ENCODE measurements around the gene PLXNA4.

Gene PLXNA4

DNA sequence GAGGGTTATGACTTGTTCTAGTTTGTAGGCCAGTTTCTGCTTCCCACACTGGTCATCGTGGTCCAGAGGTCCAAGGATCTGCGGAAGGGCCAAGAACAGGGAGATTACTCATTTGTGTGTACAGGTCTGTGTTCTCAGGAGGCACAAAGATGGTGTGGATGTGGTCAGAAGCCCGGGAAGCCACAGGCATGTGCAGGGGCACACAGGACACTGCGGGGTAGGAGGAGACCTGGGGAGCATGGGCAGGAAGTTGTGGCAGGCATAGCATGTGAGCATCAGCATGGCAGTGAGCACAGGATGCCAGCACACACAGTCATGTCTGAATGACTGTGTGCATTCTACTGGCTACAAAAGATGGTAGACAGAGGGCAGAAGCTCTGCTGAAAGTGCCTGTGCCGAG is 445.8 kb downstream of the PLXNA4 start:
- no peak for FAIRE-seq

DNA sequence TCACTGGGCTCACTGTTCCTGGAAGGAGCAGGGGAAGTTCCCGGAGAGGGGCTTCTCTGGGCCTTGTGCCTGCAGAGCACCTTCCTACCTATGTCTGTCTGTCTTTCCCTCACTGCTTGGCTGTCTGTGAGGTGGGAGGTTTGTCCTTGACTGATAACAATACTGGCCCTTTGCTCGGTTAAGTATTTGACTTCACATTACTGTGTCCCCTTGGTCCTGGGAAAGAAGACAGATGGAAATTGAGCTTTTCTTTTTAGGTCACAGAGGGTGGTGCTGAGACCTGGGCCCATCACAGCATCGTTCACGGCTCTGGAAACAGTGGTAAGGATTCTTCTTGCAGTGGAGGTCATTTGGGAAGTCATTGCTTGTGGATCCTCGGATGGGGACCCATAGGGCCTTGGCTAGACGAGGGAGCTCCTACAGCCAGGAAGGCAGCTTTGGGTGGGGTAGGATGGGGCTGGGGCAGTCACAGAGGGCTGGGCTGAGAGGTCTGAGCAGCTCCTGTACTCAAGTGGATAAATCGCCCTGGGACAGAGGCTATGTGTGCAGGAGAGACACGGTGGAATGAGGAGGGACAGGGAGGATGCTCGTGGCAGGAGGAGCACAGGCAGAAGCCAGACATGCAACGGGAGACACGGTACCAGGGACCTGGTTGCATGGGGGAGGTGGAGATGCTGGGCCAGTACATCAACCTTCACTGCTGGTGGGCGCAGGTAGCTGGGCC is 450.2 kb downstream of the PLXNA4 start:
- no peak for FAIRE-seq

DNA sequence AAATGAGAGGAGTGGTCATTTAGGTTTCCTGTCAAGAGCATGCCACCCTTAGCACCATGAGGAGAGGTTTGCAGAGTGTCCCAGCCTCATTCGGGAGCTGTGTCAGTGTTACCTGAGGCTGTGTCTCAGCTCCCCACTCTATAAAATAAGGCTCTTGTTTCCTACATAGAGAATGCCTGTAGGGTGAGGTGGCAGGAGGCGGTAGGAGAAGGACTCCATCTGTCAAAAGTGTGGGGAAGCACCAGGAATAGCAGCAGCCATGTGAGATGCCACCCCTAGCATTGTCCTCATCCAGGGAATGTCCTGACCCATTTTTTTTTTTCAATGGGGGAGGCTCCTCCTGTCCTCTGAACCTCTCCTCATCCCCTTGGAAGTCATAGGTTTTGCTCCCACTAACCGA is 451.2 kb downstream of the PLXNA4 start:
- FAIRE-seq = no peak

DNA sequence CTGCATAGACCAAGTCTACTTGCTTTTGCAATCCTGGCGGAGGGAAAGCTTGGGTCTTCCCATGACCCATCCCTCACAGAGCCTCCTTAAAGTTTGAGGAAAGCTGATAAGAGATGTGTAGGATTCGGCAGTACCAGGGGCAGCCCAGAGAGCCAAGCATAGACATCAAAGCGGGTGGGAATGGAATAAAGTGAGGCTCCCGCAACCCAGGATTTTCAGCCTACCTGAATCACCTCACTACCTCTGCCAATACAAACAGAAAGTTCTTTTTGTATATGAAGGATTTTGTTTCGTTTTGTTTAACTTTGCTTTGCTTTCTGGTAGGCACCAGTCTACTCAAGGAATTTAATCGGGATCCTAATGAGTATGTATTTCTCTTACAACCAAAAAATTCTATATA is 451.7 kb downstream of the PLXNA4 start:
- FAIRE-seq = no peak

DNA sequence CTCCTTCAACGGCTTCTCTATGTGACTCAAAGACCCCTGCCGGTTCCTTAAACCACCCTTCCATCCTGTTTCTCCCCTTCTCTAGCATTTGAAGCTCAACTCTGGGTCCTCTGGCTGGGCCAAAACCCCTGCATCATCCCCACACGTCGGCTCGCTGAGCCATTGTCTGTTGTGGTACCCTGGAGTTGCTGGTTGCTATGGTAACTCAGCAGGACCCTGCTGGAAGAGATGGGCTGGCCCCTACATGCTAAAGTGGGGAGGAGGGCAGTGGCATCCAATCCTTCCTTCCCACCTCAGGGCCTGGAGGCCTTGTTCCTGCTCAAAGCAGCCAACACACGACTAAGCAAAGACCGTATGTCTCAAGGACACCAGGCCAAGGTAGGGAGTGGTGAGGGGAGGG is 452.5 kb downstream of the PLXNA4 start:
- FAIRE-seq = no peak

DNA sequence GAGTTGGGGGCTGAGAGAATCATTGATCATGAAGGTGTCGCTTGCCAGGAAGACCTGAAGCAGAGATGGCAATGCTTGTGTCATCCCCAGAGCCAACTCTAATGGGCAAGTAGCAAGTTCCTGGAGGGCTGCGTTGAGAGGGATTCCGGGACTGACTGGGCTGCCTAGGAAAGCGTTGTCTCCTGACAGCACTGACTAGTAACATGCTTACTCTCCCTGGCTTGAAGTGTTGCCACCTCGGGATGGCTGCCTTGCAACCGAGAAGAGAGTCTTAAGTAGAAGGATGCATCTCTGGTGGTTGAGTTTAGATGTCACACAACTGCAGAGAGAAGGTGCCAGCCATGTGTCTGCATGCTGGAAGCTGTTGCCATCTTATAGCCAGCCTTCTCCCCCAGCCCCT is 453.4 kb downstream of the PLXNA4 start:
- no peak for FAIRE-seq

DNA sequence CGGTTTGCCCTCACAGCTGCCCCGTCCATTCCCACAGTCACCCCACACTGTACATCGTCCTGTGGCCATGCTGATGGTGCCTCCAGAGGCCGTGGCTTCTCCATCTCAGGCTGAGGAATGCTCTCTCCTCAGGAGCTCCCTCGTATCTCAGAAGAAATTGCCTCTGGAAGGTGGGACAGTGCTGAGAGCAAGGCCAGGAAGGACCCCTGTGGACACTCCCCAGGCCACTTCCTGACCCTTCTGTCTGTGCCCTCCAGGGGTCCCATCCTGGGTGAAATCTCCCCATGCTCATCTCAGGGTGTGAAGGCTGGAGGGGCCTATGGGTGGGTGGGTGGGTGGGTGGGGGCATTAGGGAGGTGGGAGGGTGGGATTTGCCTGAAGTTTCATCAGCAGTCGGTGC is 454.3 kb downstream of the PLXNA4 start:
- no peak for FAIRE-seq

DNA sequence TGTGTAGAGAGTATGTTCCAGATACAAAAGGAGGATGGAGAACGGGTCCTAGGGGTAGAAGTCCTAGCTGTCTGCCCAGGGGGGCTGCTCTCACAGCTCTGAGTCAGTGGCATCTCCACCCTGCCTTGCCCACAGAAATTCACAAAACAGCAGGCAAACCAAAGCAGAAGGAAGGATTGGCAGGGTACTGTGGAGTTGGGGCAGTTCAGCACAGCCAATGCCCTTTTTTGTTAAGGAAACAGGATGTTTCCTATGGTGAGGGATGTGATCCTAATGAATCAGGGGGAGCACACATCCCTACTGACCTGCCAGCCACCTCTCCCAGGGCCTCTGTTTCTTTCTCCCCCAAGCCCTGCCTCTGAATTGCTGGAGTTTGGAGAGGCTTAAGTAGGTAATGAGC is 457.6 kb downstream of the PLXNA4 start:
- no peak for FAIRE-seq

DNA sequence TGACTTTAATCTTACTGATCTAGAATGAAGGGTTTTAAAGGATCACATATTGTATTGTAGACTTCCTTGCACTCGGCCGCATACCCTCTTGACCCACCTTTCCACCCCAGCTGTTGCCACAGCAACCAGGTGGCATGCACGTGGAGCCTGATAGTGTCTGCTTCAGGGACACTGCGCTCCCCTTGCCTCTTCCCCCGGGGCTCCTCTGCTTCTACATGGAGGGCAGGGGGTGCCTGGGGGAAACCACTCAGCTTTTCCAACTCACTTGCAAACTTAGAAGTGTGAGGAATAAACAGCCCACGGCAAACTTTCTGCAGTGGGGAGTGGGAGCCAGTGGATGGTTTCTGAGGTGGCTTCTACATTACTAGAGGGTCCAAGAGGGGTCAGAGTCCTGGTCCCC is 458.6 kb downstream of the PLXNA4 start:
- no peak for FAIRE-seq

DNA sequence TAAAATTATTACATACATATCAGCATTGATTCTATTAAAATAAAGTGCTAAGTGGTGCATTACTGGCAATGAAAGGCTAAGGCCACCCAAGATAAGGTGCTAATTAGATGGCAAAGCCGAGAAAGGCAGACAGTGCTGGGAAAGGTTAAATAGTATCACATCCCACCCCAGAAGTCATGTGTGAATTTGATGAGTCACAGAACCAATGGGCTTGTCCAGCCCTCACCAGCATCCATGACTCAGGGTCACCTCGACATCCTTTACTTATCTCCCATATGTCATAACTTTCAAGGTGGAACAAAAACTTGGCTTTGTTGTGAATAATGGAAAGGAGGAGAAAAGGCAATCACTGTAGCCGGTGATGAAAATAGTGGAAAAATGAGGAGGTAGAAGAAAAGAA is 459.1 kb downstream of the PLXNA4 start:
- no peak for FAIRE-seq

DNA sequence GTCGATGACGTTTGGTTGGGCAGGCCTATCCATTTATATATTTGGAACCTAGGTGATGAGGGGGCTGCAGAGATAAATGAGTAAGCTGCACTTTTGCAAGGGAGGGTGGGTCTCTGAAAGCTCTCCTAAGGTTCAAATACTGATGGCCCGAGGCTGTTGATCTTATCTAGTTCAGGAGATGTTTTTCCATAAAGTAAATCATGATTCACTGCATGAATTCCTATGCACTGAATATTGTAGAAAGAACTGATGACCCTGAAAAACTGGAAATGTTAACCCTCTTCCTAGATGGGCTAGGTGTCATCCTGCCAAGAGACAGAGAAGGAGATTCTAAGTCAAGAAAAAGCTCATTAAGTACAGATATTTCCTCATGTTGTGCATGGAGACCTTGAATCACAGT is 459.9 kb downstream of the PLXNA4 start:
- FAIRE-seq = no peak

DNA sequence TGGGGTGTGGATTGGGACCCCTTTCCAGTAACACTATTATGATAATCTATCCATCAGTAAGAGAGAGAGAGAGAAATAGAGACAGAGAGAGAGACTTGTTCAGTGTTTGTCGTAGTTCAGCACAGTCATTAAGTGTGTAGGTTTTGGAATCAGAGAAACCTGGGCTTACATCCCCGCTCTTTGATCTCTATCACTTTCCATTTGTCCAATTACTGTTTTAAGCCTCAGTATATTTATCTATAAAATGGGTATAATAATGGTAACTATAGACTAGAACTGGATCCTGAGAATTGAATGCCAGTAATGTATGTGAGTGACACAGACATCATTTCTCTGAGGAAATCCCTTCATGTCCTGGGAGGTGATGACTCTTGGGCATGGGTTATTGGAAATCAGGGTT is 460.5 kb downstream of the PLXNA4 start:
- FAIRE-seq = no peak

DNA sequence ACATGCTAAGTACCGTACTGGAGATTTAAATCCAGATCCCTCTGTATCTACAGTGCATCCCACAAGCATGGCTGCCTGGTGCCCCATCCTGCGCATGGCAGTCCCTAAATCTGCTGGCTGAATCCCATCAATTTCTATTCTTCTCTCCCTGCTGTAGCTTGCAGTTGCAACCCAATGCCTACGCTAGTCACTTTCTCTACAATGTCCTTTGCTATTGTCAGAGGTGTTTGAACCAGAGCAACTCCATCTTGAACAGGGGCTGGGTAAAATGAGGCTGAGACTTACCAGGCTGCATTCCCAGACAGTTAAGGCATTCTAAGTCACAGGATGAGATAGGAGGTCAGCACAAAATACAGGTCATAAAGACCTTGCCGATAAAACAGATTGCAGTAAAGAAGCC is 461.2 kb downstream of the PLXNA4 start:
- FAIRE-seq = no peak

DNA sequence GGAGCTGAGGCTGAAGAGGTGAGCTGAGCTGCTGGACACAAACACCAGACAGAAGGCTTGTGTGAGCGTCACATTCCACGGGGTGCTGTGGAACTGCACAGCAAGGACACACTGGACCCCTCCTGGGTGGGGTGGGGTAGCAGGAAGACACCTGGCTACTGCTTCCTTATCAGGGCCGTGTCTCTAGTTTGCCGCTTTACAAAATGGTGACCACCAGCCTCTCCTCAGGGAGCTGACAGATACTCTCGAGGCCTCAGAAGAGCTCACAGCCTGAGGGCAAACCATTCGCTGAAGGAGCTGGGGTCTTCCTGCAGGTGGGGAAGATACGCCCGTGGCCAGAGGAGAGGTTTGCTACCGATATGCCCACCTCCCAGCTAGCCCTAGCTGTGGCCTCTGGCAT is 461.9 kb downstream of the PLXNA4 start:
- FAIRE-seq = no peak

DNA sequence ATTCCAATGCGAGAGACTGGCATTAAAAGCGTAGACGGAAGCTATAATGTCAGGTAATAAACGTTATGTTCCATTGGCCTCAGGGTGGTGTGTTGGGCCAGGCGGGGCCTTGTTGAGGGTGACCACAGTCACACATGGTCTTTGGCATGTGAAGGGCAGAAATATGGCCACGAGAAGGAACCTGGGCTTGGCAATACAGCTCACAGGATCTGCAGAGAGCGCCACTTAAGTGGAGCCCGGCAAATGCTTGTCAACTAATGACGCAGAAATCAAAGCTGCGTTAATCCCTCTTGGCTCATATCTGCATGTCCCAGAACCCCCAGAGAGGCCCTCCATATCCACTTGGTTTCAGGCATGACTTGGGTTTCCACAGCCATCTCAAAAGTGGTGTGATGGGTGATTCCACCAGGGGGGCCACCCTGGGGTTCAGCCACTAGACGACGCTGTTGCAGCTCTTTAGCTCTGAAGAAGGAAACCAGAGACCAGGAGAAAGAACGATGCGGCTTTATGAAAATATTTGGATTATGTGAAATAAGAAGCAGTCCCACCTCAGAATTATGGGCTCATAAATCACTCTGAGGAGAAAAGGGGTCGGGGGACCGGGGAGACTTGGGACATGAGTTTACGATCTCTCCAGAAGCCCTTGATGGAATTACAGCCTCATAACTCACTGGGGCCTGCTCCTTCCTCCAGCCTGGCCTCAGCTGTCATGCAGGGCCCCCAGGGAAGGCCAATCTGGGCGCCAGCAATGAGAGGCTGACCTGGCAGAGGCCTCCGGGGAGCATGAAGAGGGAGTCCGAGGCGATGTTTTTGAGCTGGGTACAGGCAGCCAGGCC is 462.5 kb downstream of the PLXNA4 start:
- no peak for FAIRE-seq

DNA sequence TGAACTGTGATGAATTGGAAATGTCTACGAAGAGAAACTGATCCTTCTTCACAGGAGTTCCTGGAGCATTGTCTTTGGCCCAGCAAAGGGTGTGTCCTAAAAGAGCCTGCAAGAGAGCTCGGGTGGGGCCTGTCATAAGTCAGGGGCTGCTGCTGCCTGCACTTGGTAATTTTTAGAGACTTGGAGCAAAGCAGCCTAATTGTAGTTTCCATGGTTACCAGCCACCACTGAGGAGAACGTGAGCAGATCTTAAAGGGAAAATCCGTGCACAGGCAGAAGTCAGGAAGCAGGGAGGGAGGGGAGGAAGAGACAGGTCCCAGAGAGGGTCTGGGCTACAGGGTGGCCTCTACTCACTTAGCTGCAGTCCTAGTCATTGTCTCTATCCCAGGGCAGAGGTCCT is 463.6 kb downstream of the PLXNA4 start:
- FAIRE-seq = no peak

DNA sequence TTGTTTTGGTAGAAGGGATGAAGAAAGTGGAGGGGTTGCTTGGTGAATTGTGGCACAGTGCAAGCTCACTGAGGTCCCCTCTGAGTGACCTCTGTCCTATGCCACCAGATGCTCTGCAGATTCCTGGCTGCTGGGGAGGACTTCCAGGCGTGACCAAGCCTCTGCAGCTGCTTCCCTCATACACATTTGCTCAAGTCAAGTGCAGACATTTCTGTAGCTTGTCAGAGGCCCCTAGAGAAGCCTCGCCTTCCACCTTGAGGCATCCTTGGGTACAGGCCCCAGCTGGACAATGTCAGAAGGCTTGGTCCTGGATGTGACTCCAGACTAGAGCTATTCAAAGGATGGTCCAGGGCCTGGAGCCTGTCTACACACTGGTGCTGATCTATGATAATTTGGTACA is 464.2 kb downstream of the PLXNA4 start:
- no peak for FAIRE-seq

DNA sequence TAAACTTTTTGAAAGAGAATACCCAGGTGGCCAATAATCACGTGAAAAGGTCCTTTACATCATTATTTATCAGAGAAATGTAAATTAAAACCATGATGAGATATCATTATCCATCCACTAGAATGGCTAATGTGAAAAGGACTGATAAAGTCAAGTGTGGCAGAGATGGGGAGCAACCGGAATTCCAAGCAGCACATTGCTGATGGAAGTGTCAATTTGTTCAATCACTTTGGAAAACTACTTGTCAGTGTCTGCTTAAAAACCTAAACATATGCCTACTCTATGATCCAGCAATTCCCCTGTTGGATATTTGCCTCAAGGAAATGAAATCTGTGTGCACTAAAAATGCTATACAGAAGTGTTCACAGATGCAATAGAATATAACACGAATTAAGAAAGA is 465.6 kb downstream of the PLXNA4 start:
- FAIRE-seq = no peak

DNA sequence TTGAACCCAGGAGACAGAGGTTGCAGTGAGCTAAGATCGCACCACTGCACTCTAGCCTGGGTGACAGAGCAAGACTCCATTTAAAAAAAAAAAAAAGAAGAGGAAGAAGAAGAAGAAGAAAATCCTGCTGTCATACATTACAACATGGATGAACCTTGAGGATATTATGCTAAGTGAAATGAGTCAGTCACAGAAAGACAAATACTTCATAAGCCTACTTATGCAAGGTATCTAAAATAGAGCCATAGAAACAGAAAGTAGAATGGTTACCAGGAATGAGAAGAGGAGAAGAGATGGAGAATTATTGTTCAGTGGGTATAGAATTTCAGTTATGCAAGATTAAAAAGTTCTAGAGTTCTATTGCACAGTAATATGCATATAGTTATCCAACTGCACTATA is 466.5 kb downstream of the PLXNA4 start:
- FAIRE-seq = no peak

DNA sequence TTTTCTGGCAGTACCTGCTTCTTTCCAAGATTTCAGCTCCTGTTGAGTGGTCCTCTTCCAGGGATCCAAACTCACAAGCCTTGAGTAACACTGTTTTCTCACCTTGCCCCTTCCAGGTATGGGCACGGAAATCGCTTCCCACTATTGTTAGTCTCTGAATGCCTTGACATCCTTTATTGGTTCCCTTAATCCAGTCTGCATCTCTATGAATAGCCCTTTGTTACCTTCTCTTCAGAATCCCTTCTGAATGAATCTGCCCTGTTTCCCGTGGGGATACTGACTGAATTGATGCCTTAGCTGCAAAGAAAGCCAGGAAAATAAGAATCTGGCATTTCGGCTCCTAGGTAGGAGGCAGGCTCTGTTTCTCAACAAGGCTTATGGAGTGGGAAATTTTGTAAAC is 467.7 kb downstream of the PLXNA4 start:
- FAIRE-seq = no peak

DNA sequence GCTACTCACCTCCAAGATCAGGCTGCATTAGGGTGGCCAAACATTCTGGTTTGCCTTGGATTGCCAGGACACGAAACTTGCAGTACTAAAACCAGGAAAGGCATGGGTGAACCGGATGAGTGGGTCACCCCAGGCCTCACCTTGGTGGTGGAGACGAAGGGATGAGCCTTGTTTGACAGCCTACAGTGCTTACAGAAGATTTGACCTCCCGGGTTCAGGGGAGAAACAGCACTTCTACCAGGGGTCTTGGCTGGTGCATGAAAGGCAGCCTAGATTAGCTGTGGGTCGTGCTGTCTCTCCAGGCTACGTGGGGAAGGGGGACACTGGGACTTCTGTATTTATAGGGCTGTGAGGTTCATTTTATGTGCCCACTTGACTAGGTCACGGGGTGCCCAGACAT is 469.8 kb downstream of the PLXNA4 start:
- no peak for FAIRE-seq

DNA sequence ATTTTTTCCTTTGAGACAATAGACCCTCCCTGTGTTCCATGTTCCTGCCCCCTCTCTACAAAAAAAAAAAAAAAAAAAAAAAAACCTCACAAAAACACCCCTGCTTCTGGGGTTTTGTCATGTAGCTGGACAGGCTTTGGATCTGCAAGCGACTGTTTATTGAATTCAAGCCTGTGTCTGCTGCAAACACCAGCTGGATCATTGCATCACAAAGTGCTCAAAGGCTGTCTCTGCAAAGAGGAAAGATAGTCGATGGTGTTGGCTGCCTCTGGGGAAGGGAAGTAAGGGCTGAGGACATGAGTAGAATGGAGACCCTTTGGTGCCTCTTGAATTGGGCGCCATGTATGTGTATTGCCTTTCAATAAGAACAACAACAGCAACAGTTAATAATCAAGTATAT is 471.2 kb downstream of the PLXNA4 start:
- FAIRE-seq = no peak

DNA sequence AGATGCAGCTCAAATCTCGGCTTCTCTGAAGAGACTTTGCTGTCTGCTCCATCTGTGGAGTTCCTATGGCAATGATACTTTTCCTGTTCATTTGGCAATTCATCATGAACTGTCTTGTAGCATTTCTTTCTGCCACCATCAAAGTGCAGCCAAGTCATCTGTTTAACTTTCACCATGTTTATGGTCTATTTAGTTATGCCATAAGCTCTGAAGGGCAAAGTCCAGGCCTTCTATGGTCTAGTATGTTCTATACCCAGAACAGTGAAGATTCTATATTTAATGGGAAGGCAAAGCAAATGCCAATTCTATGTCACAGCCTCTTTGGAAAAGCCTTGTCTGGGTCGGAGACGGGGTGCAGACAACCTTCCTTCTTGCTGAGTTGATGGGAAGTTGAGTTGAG is 472.6 kb downstream of the PLXNA4 start:
- no peak for FAIRE-seq

DNA sequence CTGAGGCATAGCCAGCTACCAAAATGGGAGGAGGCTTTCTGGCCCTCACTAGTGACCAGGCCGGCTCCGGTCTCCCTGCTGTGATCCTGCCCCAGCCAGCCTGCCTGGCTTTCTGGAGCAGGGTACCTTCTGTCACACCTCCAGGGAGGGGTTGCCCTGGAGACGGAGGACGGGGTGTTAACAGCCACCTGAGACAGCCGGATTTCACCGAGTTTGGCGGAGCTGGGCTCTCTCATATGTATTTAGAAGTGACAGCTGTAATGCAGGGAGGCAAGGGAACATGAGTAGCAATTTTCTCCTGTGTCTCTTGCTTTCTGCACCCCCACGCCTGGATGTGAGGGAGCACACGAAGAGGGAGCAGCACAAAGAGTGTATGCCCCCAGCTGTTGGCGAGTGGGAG is 473.3 kb downstream of the PLXNA4 start:
- FAIRE-seq = no peak

DNA sequence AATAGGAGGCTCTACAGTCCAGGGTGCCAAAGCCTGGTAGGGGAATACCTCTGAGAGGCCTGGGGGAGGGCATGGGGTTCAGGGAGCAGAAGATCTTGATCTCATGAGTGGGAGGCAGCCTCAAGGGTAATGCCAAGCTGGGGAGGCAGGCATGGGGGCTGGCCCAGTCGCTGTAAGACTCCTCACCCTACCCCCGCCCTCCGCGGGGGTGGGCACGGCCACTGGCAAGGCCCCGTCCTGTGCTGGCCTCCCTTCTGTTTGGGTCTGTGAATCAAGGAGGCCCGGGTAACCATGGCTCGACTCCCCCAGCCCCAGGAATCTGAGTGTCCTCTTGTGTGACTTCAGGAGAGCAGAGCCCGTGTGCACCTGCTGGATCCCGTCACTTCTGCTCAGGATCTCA is 473.9 kb downstream of the PLXNA4 start:
- no peak for FAIRE-seq
